GM23338 (cell line): ENCODE measurements around the gene GATAD2B. TPM values are rescaled to one million over a fixed set of nuclear protein-coding genes. Genes with fewer than 3 reads are reported as not detected.
A peak's percentile ranks its signal among the peaks of the same experiment; 100 is the strongest.

Experiments used
- ATAC-seq: fragments of 200-7000 bp; cut with Tn5 transposase; 3 replicates; pipeline ENCODE4 v1.9.1; 2020
- DNase-seq: peaks from one replicate; pipeline ENCODE4 v3.0.0-alpha.2; 2015; ENCODE audit warnings: low spot score
- H2AFZ ChIP-seq: fragments of 200-600 bp; sonication (generic); 2 replicates; pipeline ENCODE4 v1.8.0; 2016; ENCODE audit warnings: antibody characterized with exemption, mild to moderate bottlenecking, moderate library complexity
- H3F3A ChIP-seq: fragments of 200-600 bp; sonication (generic); replicated peaks from 2 replicates; pipeline ENCODE4 v1.8.0; 2017; ENCODE audit warnings: antibody characterized with exemption, mixed run types, low read depth
- H3K27ac ChIP-seq: fragments of 200-600 bp; sonication (generic); 2 replicates; pipeline ENCODE4 v1.6.1; 2016; ENCODE audit warnings: low read depth
- H3K27me3 ChIP-seq: fragments of 200-600 bp; sonication (generic); 2 replicates; pipeline ENCODE4 v1.8.0; 2016; ENCODE audit warnings: mild to moderate bottlenecking, mixed run types, moderate library complexity; ENCODE audit not compliant: insufficient read depth
- H3K36me3 ChIP-seq: fragments of 200-600 bp; sonication (generic); 2 replicates; pipeline ENCODE4 v1.8.0; 2016; ENCODE audit warnings: mild to moderate bottlenecking; ENCODE audit not compliant: insufficient read depth
- H3K4me1 ChIP-seq: fragments of 200-600 bp; sonication (generic); 2 replicates; pipeline ENCODE4 v1.8.0; 2016; ENCODE audit warnings: mild to moderate bottlenecking, moderate library complexity; ENCODE audit not compliant: insufficient read depth
- H3K4me2 ChIP-seq: fragments of 200-600 bp; sonication (generic); 2 replicates; pipeline ENCODE4 v1.7.1; 2017; ENCODE audit warnings: mixed run types
- H3K4me3 ChIP-seq: fragments of 200-600 bp; sonication (generic); 2 replicates; pipeline ENCODE4 v1.6.1; 2016; ENCODE audit warnings: mixed run types
- H3K79me2 ChIP-seq: fragments of 200-600 bp; sonication (generic); replicated peaks from 2 replicates; pipeline ENCODE4 v1.8.0; 2017; ENCODE audit warnings: mild to moderate bottlenecking; ENCODE audit not compliant: insufficient read depth
- H3K9me2 ChIP-seq: fragments of 200-600 bp; sonication (generic); 2 replicates; pipeline ENCODE4 v1.8.0; 2017; ENCODE audit not compliant: insufficient read depth
- H4K20me1 ChIP-seq: fragments of 200-600 bp; sonication (generic); replicated peaks from 2 replicates; pipeline ENCODE4 v1.8.0; 2017; ENCODE audit warnings: mild to moderate bottlenecking; ENCODE audit not compliant: insufficient read depth
- H3K27ac Mint-ChIP-seq: 2 replicates; pipeline ENCODE4 v1.8.0; 2020; ENCODE audit warnings: inconsistent platforms, mild to moderate bottlenecking, moderate library complexity, mixed read lengths
- H3K27me3 Mint-ChIP-seq: 3 replicates; pipeline ENCODE4 v1.8.0; 2022; ENCODE audit warnings: low read depth, mild to moderate bottlenecking, moderate library complexity, mixed read lengths, inconsistent platforms; ENCODE audit not compliant: insufficient read depth, poor library complexity
- H3K36me3 Mint-ChIP-seq: 3 replicates; pipeline ENCODE4 v1.8.0; 2021; ENCODE audit warnings: low read depth, mild to moderate bottlenecking, inconsistent platforms, moderate library complexity, mixed read lengths
- H3K4me1 Mint-ChIP-seq: 3 replicates; pipeline ENCODE4 v1.8.0; 2020; ENCODE audit warnings: mild to moderate bottlenecking, inconsistent platforms, mixed read lengths
- H3K4me3 Mint-ChIP-seq: 3 replicates; pipeline ENCODE4 v1.8.0; 2021; ENCODE audit warnings: moderate library complexity, mild to moderate bottlenecking, inconsistent platforms, mixed read lengths
- H3K9me3 Mint-ChIP-seq: 3 replicates; pipeline ENCODE4 v1.8.0; 2020; ENCODE audit warnings: moderate library complexity, mild to moderate bottlenecking, inconsistent platforms, mixed read lengths
- JUNB ChIP-seq: IDR thresholded peaks from one replicate; pipeline ENCODE4 v1.6.1; 2016; ENCODE audit warnings: antibody characterized with exemption; ENCODE audit not compliant: unreplicated experiment
- NANOG ChIP-seq: IDR thresholded peaks from 2 replicates; pipeline ENCODE4 v1.6.1; 2016; ENCODE audit warnings: antibody characterized with exemption, borderline replicate concordance
- POLR2AphosphoS5 ChIP-seq: IDR thresholded peaks from 2 replicates; pipeline ENCODE4 v1.6.1; 2016; ENCODE audit warnings: antibody characterized with exemption, low read depth
- STAT1 ChIP-seq: IDR thresholded peaks from one replicate; pipeline ENCODE4 v1.6.1; 2016; ENCODE audit warnings: antibody characterized with exemption; ENCODE audit not compliant: unreplicated experiment
- ZNF114 ChIP-seq: fragments of 250-450 bp; sonication (Bioruptor Pico); IDR thresholded peaks from 2 replicates; pipeline ENCODE4 v1.5.0; 2020; ENCODE audit warnings: mild to moderate bottlenecking, moderate library complexity
- polyA plus RNA-seq: library from polyadenylated mRNA; unstranded; fragments of >200 nt; fragmentation: Nextera tagmentation; extraction: Ambion mirVana; gene quantifications from 2 replicates; pipeline ENCODE4 v1.2.1, GENCODE V29; 2016
- total RNA-seq: library from RNA; depleted of rRNA; stranded (reverse); fragments of >200 nt; shearing (Covaris generic); gene quantifications from 2 replicates; pipeline ENCODE4 v1.2.3, GENCODE V29; 2014
- TF ChIP-seq, protein P1 (sequence below): IDR thresholded peaks from one replicate; pipeline ENCODE4 v1.6.1; 2018; ENCODE audit warnings: antibody characterized with exemption; ENCODE audit not compliant: unreplicated experiment

Gene GATAD2B
- total and polyA plus RNA-seq, 2 experiments from 2014 or later: 5.2 to 17.8 TPM

DNA sequence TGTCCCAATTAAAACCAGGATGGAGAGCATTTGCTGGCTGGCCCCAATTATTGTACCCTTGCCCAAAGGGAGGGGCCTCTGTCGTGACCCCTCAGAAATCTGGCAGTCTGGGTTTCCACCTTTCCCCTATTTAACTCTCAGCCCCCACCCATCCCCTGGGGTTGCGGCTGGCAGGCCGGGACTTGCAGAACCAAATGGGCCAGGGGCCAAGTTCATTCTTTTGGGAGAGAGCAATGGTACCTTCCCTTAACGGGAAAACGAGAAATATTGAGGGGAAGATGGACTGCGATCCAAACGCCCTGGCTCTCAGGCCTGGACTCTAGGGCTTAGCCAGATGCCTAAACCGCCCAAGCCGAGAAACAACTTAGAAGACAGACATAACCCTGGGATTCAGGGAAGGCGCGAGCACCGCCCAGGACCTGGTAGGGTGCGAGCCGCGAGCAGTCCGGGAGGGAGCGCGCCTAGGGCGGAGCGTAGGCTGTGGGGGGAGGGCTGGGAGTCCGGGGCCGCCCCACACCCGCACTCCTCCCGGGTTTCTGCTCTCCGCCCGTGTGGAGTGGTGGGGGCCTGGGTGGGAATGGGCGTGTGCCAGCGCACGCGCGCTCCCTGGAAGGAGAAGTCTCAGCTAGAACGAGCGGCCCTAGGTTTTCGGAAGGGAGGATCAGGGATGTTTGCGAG is 147.9 kb downstream of the GATAD2B start, which contains the start of gene SLC27A3:
Gene SLC27A3 (plus strand): TSS at position 628 of the 678 bp plus-strand sequence. CDS start 91 bp downstream, outside the sequence.
- H4K20me1 ChIP-seq: no peaks in the 10 kb centered on the region; the same call in 1 of the 2 replicates
- DNase-seq: peak; percentile 64
- peak within 1 kb of the TSS; percentile 91 for H3K27ac ChIP-seq
- Mint-ChIP-seq H3K9me3 (no peaks in the 10 kb centered on the region), H3K27ac (peak within 1 kb of the TSS; percentile 70), H3K4me1 (peaks cover 53% of the 10 kb centered on the region), H3K36me3 (peaks cover 59% of the 10 kb centered on the region), H3K4me3 (peak within 1 kb of the TSS; percentile 86), H3K27me3 (peaks cover 18% of the 10 kb centered on the region)
- peaks cover 27% of the 10 kb centered on the region for H3K4me1 ChIP-seq
- peak; percentile 57 for ATAC-seq
- H3K36me3 ChIP-seq: no peaks in the 10 kb centered on the region
- H2AFZ ChIP-seq: peak within 1 kb of the TSS; percentile 83
- H3K27me3 ChIP-seq: no peaks in the 10 kb centered on the region
- 0 out of 2 replicates have a peak, but pooled peaks cover 7% of the 10 kb centered on the region for H3K79me2 ChIP-seq
- no peaks in the 10 kb centered on the region for H3K9me2 ChIP-seq
- H3K4me3 ChIP-seq: peak within 1 kb of the TSS; percentile 95
- TF ChIP-seq POLR2AphosphoS5: peak; percentile 70
- TF ChIP-seq, protein P1, sequence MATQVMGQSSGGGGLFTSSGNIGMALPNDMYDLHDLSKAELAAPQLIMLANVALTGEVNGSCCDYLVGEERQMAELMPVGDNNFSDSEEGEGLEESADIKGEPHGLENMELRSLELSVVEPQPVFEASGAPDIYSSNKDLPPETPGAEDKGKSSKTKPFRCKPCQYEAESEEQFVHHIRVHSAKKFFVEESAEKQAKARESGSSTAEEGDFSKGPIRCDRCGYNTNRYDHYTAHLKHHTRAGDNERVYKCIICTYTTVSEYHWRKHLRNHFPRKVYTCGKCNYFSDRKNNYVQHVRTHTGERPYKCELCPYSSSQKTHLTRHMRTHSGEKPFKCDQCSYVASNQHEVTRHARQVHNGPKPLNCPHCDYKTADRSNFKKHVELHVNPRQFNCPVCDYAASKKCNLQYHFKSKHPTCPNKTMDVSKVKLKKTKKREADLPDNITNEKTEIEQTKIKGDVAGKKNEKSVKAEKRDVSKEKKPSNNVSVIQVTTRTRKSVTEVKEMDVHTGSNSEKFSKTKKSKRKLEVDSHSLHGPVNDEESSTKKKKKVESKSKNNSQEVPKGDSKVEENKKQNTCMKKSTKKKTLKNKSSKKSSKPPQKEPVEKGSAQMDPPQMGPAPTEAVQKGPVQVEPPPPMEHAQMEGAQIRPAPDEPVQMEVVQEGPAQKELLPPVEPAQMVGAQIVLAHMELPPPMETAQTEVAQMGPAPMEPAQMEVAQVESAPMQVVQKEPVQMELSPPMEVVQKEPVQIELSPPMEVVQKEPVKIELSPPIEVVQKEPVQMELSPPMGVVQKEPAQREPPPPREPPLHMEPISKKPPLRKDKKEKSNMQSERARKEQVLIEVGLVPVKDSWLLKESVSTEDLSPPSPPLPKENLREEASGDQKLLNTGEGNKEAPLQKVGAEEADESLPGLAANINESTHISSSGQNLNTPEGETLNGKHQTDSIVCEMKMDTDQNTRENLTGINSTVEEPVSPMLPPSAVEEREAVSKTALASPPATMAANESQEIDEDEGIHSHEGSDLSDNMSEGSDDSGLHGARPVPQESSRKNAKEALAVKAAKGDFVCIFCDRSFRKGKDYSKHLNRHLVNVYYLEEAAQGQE: no peak
- peak; percentile 33 for TF ChIP-seq JUNB
- no peak for TF ChIP-seq ZNF114
- H3F3A ChIP-seq: peaks cover 19% of the 10 kb centered on the region
- peak within 1 kb of the TSS; percentile 94 for H3K4me2 ChIP-seq

DNA sequence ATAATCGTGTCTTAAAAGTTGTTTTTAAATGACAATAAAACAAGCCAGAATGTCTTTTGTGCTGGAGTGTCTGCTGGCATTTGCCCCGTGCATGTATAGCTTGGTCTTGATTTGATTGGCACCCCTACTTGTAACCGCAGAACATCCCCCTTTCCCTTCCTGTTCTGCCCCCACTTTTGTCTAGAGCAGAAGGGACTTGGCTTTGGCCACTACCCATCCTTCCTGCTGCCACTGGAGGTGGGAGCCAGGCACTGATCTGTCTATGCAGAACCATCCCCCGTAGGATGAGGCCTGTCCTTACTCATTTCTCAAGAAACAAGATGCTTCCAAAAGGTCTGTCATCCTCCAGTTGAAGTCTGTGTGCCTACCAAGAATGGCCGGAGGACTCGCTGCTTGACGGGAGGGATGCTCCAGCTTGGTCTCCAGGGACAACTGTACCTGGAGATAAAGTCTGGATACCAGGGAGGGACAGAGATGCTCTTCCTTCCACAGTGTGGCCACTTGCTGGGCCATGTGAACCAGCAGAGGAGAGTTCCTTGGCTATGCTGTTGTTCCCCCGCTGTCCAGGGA is 148.7 kb downstream of the GATAD2B start:
- no peak for DNase-seq
- no peak for ATAC-seq
- TF ChIP-seq NANOG: no peak
- TF ChIP-seq STAT1: no peak
- no peak for TF ChIP-seq JUNB
- H3K4me3 Mint-ChIP-seq: peak overlapping the region; percentile 86
- Histone ChIP-seq H3F3A (peaks cover 19% of the 10 kb centered on the region), H3K27me3 (no peaks in the 10 kb centered on the region), H2AFZ (no peak overlapping the region), H3K4me2 (peak overlapping the region; percentile 94), H3K4me3 (peak overlapping the region; percentile 95; the same call in 1 of the 2 replicates), H3K9me2 (no peaks in the 10 kb centered on the region), H4K20me1 (no peaks in the 10 kb centered on the region; the same call in 1 of the 2 replicates), H3K36me3 (no peaks in the 10 kb centered on the region), H3K4me1 (peaks cover 27% of the 10 kb centered on the region), H3K27ac (0 out of 2 replicates have a peak overlapping the region, but pooled peaks have one; percentile 91), H3K79me2 (0 out of 2 replicates have a peak, but pooled peaks cover 7% of the 10 kb centered on the region)
- no peak overlapping the region for H3K27ac Mint-ChIP-seq
- H3K4me1 Mint-ChIP-seq: peaks cover 61% of the 10 kb centered on the region
- H3K36me3 Mint-ChIP-seq: peaks cover 63% of the 10 kb centered on the region
- no peaks in the 10 kb centered on the region for H3K9me3 Mint-ChIP-seq
- H3K27me3 Mint-ChIP-seq: peaks cover 18% of the 10 kb centered on the region
